ENCODE data around the gene RAB11FIP4. TPM values are rescaled to one million over a fixed set of nuclear protein-coding genes. Genes with fewer than 3 reads are reported as not detected.

RAB11FIP4 gene
- total RNA-seq, 1 donor from 2014 or later, result 54.4 TPM

DNA sequence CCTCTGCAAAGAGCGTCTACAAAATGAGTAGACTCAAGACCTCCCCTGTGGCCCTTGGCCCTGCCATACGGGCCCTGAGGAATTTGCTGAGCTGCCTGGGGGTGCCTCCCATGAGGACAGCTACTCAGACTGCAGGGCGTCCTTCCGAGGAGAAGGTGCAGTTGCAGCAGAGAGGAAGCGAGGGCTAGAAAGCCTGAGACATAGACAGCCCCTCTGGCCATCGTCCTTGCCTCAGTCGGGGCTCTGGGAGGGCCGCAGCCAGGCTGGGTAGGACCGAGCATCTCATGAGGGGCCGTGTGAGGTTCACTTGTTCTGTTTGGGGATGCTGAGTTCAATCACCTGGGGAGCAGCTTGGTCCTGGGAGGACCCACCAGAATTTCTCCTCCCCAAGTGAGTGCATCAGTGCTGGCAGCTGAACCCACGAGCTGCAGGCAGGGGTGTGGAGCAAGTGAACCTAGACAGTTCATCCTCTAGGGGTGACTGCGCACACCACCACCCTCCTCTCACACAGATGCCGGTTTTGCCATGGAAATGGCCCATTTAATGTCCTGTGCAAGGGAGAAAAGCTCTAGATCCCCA is 20.3 kb downstream of the RAB11FIP4 start:
- no peak for DNase-seq

DNA sequence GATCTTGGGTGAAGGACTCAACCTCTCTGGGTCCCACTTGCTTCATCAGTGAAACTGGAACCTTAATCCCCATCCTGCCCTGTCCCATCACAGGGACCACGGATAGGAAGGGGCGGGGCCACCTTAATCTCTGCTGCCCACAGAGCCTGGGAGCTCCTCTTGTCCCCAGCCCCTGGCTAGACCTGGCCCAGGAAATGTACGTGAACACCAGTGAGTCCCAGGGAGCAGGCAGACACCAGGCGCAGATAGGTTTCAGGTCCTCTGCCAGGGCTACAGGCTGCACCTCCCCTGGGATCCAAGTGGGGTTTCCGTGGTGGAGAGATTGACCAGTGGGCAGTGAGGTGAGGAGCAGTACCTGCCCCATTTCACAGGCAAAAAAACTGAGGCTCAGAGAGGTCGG is 21.0 kb downstream of the RAB11FIP4 start:
- no peak for DNase-seq

DNA sequence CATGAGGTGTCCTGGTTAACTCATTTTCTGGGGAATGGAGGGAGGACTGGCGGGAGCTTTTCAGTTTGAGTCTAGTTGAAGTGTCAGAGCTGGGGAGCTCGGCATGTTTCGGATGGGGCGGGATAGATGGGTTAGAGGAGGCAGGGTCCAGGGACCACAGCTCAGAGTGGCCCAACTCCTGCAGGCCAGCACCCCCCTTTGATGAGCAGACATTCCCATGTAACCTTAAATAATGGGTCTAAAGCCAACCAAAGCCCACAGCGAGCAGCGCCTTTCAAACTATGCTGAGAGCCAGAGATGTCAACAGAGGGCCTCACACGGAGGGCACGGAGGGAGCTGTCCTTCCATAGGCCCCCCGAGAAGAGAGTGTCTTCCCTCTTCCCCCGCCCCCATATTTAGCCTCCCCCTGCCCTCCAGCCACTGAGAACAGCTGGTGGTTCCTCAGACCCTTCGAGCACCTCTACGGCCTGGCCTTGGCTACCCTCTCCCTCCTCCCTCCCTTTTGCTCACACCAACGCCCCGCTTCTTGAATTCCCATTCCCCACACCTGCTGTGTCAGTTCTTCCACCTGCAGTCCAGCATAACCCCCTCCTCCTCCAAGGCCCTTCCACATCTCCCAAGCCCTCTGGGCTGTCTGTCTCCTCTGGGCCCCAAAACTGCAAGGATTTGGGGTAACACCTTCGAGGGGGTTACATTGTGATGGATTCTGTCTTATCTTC is 21.8 kb downstream of the RAB11FIP4 start:
- no peak for DNase-seq

DNA sequence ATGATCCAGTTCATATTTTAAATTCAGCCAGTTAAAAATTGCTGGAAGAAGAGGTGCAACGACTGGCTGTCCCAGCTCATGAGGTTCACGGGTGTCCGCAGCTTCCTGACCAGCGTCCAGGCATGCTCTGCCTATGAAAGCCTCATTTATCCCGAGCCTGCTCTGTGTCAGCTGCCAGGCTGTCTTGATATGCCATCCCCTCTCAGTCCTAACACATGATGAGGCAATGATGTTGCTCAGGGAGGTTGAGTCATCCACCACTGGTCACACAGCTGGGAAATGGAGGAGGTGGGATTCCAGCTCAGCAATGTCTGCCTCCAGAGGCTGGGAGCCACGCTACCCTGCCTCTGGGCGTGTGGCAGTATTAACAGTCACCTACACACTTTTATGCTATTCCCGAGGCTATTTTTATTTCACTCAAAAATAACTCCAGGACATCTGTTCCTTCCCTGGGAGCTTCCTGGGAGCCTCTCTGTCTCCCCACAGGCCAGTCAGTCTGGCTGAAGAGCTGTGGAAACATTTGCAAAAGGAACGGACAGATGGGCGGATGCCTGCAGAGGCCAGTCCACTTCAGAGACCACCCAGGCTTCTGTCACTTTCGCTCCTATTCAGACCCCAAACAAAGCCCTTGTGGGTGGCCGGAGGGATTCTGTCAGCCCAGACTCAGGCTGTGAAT is 22.5 kb downstream of the RAB11FIP4 start:
- DNase-seq, result peak; percentile 72

DNA sequence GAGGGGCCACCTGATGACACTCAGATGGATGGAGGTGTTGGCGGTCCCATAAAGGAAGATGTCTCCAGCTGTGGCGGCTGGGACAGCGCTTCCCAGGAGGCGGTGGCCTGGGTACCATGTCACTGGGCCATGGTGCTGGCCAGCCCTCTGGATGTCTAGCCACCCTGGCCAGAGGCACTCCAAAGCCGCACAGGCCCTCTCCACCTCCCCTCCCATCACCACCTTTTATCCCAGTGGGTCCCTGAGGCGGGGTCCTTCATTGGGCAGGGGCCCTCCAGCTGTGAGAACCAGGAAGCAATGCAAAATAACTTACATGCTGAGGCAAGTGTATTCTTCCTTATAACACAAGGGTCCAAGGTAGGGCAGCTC is 23.1 kb downstream of the RAB11FIP4 start:
- no peak for DNase-seq

DNA sequence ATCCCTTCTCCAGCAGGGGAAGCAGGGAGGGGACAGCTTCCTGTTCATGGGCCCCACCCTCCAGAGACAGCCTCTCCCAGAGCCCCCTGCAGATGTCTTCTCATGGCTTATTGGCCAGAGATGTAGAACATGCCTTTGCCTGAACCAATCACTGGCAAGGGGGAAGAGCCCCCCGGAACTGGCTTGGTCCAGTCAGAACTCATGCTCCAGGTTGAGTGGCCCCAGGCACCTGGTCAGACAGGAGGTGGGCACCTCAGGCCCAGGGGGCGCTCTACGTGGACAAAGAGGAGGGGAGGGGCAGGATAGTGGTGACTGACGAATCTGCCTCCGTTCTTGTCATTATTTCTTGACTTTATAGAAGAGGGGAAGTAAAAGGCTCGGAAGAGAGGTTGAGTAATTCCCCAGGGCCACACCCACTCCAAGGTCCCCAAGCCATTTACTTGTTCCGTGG is 23.6 kb downstream of the RAB11FIP4 start:
- no peak for DNase-seq

DNA sequence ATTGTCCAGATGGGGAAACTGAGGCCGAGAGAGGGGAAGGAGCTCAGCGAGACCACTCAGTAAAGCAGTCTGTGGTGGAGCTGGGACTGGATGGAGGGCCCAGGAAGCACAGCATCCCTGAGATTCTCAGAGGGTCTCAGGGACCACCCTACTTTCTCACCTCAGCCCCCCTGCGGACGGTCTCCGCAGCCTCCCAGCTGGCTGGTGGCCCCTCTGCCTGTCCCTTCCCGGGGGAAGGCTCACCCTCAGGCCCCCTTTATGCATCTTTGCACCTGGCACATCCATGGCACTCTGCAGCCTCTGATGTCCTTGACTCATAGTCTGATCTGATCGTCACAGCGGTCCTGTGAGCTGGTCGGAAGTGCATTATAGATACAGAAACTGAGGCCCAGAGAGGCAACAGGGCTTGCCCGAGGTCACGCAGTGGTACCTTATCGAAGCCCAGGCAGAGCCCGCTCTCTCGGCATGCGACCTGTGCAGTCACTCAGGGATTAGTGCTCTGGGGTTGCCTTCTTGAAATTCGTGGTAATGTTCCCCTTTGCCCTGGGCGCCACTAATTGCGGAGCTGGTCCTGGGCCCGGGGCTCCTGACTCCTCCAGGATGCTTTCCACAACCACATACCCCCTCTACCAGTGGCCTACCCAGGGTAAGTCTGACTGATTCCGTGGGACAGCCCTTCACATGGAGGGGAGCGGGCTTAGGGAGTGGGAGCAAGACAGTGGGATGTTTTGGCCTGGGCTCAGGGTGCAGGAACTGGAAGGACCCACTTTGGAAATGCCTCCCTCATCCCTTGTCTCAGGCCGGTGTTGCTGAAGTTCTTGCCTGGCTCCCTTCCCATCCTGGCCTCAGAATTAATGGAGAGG is 24.4 kb downstream of the RAB11FIP4 start:
- DNase-seq, result no peak

DNA sequence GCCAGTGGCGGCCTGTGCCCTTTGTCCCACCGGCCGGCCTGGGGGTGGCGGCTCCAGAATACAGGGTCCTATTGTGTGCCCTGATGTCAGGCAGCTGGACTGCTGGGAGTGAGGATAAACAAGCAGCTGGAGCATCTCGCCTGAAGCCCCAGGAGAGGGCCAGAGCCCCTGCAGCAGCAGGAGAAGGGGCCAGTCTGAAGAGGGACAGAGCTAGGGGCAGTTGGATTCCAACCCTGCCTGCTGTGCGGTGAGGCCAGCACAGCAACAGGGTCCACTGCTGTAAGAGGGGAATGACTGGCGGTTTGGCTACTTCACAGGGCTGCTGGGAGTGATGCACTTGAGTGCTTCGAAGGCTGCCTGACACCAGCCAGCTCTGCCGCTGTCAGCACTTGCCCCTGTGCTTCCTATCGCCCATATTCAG is 25.0 kb downstream of the RAB11FIP4 start:
- DNase-seq, result peak; percentile 80

DNA sequence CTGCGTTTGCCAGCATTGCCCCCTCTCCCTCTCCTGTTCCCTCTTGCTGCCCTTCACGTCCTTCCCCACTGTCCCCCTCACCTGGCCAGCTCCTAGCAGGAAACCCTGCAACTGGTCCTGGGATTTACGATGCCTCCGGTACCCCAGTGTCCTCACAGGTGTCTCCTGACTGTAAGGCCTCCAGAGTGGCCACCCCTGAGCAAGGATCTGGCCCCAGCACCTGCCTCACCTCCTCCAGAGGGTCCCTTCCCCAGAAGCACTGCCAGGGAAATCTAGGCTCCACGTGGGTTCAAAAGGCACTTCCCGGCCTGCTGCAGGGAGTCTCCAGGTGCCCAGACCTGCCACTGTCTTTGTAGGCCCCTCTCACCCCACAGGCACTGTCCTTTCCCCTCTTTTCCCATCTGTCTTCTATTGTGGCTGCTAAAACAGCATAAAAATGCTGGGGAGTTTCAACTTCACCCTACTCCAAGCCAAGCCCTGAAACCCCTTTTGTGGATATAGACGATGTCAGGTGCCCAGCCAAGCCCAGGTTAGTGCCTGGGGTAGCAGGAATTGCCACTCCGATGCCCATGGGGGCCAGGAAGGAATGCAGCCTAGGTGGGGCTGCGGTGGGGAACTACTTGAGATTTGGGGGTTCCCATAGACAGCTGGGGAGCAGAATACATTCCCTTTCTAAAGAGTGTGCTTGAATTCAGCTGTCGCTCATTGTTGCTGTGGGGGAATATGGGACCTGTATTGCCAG is 25.7 kb downstream of the RAB11FIP4 start:
- DNase-seq, result no peak

DNA sequence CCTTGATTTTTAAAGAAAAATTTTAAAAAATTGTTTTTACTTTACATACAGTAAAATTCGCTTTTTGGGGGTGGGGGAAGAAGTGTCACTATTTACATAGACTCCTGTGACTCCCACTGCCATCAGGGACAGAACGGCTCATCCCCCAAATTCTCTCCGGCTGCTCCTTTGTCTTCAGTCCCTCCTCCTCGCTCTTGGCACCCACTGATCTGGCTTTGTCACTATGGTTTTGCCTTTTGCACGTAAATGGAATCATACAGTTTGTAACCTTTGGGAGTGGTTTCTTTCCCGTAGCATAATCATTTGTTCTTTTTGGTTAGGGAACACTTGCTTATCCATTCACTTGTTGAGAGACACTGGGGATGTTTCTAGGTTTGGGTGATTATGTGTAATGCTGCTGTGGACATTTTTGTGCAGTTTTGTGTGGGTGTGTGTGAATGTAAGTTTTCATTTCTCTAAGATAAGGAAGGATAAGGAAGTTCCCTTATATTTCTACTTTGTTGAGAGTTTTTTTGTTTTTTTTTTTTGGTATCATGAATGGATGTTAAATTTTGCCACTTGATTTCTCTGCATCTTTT is 27.4 kb downstream of the RAB11FIP4 start:
- DNase-seq, result no peak

DNA sequence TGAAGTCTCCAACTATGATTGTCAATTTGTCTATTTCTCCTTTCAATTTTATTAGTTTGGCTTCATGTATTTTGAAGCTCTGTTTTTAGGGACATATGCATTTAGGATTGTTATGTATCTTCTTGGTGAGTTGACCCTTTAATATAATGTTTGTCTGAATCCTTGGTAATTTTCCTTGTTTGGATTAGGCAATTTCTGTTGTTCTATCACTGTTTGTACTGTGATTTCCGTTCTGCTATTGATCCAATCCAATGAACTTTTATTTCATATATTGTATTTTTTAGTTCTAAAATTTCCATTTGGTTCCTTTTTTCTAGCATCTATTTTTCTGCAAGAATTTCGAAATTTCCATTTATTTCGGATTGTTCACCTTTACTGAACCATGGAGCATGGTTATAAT is 31.0 kb downstream of the RAB11FIP4 start:
- no peak for DNase-seq

DNA sequence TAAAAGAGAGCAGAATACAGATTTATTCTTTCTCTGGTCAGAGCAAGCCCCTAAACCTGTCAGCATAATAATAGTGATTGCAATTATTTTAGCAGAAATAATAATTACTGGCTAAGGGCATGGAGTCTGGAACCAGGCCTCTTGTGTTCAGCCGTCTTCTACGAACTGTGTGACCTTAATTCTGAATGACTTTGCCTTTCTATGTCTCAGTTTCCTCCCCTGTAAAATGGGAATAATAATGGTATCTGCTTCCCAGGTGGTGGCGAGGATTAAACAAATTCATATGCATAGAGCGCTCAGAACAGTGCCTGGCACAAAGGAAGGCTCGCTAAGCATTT is 33.4 kb downstream of the RAB11FIP4 start:
- DNase-seq, result no peak

DNA sequence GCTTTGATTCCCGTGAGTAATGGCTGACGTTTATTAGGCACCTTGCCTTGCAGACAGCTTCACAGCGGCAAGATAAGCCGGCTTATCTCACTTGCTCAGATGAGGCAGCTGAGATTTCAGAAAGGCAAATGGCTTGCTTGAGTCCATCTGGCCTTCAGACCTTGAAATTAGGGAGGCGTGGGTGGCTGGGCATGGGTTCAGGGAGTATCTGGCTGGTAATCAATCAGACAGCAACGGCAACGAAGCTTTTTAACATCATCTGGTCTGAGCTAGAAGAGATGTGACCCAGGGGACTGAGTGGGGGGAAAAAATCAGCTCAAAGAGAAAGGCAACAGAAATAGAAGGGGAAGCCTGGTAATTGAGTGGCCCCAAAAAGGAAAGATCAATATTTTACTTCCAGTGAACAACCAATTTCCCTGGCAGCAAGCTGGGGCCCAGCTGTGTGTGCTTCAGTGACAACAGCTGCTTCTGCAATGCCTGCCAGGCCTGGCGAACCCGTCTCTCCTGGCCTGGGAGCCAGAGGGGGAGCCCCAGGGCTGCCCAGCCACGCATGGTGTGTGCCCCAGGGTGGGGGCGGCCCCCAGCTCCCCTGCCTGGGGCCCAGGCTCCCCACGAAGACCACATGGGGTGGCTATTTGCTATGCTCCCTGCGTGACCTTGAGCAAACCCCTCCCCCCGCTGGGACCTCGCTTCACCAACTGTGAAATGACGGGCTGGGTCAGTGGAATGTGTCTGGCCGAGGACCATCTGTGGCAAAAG is 34.0 kb downstream of the RAB11FIP4 start:
- DNase-seq, result peak; percentile 19

DNA sequence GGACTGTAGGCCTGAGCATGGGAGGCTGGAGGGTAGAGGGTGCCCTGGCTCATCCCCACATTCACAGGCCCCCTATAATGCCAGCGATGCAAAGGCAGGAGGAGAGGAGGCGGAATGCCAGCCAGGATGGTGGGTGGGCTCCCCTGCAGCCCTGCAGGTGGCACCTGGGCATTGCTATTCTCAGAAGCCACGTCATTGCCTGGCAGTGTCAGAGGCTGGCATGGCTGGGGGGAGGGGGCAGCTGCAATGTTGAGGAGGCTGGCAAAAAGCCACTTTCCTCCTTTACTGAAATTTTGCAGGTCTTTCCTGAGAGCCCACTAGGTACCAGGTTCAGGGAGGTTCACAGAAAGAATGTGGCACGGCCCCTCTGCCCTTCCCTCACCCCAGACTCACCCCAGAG is 36.2 kb downstream of the RAB11FIP4 start:
- no peak for DNase-seq

DNA sequence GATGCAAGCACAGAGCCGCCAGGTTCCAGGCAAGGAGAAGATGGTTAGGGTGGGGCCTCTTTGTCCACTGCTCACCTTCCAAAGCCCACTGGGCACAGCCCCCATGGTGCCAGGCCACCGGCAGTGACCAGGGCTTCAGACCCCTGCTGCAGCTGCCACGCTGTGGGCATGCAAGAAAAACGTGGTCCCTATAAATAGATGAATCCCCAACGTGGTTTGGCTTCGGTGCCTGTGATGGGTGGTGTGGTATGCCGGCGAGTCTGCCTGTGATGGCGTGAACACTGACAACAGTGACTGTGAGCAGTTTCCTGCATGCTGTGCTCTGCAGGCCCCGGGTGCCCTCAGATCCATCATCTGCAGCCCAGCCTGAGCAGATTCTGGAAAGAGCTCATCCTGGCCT is 36.6 kb downstream of the RAB11FIP4 start:
- no peak for DNase-seq

DNA sequence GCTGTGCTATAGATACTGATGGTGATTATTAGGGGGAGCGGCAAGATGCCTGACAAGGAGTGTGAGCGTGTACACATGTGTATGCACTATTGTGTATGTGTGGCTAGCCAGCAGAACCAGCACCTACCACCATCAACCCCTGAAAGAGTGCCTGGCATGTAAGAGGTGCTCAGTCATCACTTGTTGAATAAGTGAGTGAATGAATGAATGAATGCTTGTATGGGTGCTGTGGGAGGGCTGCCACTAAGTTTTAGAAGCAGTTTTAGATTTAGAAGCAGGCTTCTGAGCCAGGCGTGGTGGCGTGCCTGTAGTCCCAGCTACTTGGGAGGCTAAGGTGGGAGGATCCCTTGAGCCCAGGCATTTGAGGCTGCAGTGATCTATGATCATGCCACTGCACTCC is 37.0 kb downstream of the RAB11FIP4 start:
- no peak for DNase-seq

DNA sequence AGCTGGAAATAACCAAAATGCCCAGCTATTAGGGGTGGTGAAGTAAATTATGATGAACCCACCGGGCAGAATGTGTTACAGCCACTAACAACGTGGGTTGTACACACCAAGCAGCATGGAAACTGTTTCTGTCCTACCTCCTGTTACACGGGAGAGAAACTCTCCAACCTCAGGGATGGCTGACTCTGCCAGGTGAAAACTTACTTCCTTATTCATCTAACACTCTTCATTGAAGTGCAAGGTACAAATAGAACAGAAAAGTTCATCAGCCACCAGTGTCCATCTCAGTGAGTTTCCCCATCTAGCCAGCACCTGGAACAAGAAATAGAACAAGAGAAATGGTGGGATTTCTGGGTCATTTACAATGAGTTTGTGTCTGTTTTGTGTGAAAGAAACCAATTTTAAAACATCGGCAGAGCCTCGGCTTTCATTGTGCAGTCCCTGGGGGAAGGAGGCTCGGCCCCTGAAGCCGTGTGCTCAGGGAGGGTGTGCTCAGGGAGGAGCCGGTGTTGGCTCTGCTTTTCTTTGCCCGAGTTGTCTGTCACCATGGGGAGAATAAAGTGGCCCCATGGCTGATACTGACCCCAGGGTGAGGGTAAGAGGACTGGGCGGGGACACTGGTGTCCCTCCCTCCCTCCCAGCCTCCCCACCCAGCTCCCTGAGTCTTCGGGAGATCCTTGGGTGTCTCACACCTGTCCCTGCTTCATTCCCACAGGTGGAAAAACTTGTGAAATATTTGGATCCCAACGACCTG is 39.8 kb downstream of the RAB11FIP4 start:
- DNase-seq, result no peak

DNA sequence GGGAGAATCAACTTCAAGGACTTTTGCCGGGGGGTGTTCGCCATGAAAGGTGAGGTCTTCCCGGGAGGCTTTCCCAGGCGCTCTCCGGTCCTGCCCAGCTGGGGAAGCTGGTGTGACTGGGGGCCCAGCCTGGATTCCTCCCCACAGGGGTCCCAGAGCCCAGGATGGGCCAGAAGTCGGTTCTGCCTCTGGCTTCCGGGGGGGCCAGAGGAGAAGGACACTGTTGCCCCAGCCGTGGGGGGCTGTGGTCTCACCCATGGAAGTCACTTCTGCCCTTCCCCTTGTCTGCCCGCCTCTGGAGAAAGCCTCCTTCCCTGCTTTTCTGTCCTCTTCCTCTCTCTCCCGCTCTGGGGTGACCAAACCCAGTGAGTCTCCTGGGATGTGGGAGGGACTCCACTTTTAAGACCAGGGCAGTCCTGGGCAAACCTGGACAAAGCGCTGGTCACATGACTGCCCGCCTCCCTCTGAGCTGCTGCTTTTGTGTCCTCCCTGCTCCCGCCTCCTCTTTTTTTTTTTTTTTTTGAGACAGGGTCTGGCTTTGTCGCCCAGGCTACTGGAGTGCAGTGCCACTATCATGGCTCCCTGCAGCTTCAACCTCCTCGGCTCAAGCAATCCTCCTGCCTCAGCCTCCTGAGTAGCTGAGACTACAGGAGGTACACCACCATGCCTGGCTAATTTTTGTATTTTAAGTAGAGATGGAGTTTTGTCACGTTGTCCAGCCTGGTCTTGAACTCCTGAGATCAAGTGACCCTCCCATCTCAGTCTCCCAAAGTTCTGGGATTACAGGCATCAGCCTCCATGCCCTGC is 40.6 kb downstream of the RAB11FIP4 start:
- DNase-seq, result no peak

DNA sequence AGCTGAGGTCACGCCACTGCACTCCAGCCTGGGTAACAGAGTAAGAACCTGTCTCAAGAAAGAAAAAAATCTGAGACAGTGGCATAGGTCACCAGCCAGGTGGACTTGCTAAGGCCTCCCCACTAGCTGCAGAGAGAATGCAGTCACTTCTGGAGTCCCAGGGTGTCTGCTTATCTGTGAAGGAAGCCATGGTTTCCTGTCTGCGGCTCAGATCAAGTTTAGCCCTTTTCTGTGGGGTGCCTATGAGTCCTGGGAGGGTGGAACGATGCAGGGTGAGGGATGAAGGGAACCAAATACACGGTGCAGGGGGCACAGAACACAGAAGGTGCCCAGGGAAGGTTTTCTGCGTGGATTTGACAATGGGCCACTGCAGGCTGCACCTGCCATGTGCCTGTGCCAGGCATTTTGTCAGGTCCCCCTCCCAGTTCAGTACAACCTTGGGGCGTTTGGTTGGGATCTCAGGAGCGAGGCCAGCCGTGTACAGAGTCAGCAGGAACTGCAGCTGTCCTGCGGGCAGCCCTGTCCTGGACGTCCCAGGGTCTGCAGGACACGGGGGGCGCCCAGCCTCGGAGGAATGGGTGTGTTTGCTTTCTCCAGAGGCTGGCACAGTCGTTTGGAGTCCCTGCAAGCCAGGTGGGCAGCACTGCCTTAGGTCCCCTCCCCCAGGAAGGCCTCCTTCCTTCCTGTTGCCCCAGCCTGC is 41.8 kb downstream of the RAB11FIP4 start:
- no peak for DNase-seq

Data from occipital lobe (tissue), 2 donors.